Neural progenitor cell (in vitro differentiated cells): Measurements from ENCODE around the gene ACBD3. TPM values are rescaled to one million over a fixed set of nuclear protein-coding genes. Genes with fewer than 3 reads are reported as not detected.

Source experiments
- DNase-seq: peaks from one replicate; pipeline ENCODE4 v3.0.0-alpha.2; 2016; ENCODE audit warnings: low spot score
- H2AFZ ChIP-seq: fragments of 200-600 bp; sonication (generic); replicated peaks from 2 replicates; pipeline ENCODE4 v1.6.1; 2016; ENCODE audit warnings: antibody characterized with exemption
- H3F3A ChIP-seq: fragments of 200-600 bp; sonication (generic); 2 replicates; pipeline ENCODE4 v1.6.1; 2016; ENCODE audit warnings: antibody characterized with exemption, low read depth
- H3K27ac ChIP-seq: fragments of 200-600 bp; sonication (generic); 2 replicates; pipeline ENCODE4 v1.5.1; 2016; ENCODE audit warnings: mild to moderate bottlenecking
- H3K27me3 ChIP-seq: fragments of 200-600 bp; sonication (generic); 2 replicates; pipeline ENCODE4 v1.6.1; 2016; ENCODE audit warnings: mild to moderate bottlenecking, moderate library complexity
- H3K36me3 ChIP-seq: fragments of 200-600 bp; sonication (generic); 2 replicates; pipeline ENCODE4 v1.5.1; 2016
- H3K4me1 ChIP-seq: fragments of 200-600 bp; sonication (generic); 2 replicates; pipeline ENCODE4 v1.6.1; 2016; ENCODE audit warnings: mixed run types
- H3K4me2 ChIP-seq: fragments of 200-600 bp; sonication (generic); 2 replicates; pipeline ENCODE4 v1.6.1; 2016
- H3K4me3 ChIP-seq: fragments of 200-600 bp; sonication (generic); 2 replicates; pipeline ENCODE4 v1.5.1; 2016
- H3K79me2 ChIP-seq: fragments of 200-600 bp; sonication (generic); 2 replicates; pipeline ENCODE4 v1.6.1; 2016; ENCODE audit warnings: low read depth
- H3K9ac ChIP-seq: fragments of 200-600 bp; sonication (generic); 2 replicates; pipeline ENCODE4 v1.6.1; 2016
- H3K9me3 ChIP-seq: fragments of 200-600 bp; sonication (generic); 2 replicates; pipeline ENCODE4 v1.5.1; 2016; ENCODE audit warnings: low read depth
- H4K20me1 ChIP-seq: fragments of 200-600 bp; sonication (generic); 2 replicates; pipeline ENCODE4 v1.6.1; 2016; ENCODE audit warnings: low read depth
- H3K27ac Mint-ChIP-seq: 3 replicates; pipeline ENCODE4 v1.8.0; 2021; ENCODE audit warnings: mixed read lengths
- H3K27me3 Mint-ChIP-seq: 2 replicates; pipeline ENCODE4 v1.8.0; 2022; ENCODE audit warnings: low read depth, mild to moderate bottlenecking, inconsistent platforms, moderate library complexity, mixed read lengths; ENCODE audit not compliant: insufficient read depth
- H3K36me3 Mint-ChIP-seq: 3 replicates; pipeline ENCODE4 v1.8.0; 2021; ENCODE audit warnings: mixed read lengths
- H3K4me1 Mint-ChIP-seq: 3 replicates; pipeline ENCODE4 v1.8.0; 2021; ENCODE audit warnings: mixed read lengths
- H3K4me3 Mint-ChIP-seq: 3 replicates; pipeline ENCODE4 v1.8.0; 2021; ENCODE audit warnings: mild to moderate bottlenecking, moderate library complexity, mixed read lengths
- H3K9me3 Mint-ChIP-seq: 3 replicates; pipeline ENCODE4 v1.8.0; 2020; ENCODE audit warnings: mixed read lengths
- EZH2 ChIP-seq: fragments of 200-600 bp; sonication (generic); IDR thresholded peaks from 2 replicates; pipeline ENCODE4 v1.6.1; 2017; ENCODE audit warnings: antibody characterized with exemption, mild to moderate bottlenecking, moderate library complexity
- EZH2phosphoT487 ChIP-seq: fragments of 200-600 bp; sonication (generic); IDR thresholded peaks from 2 replicates; pipeline ENCODE4 v1.6.1; 2017; ENCODE audit warnings: antibody characterized with exemption
- total RNA-seq: library from RNA; depleted of rRNA; stranded (reverse); fragments of >200 nt; gene quantifications from 2 replicates; pipeline ENCODE4 v1.2.3, GENCODE V29; 2015; ENCODE audit warnings: low replicate concordance
- TF ChIP-seq, protein P1 (sequence below): fragments of 200-600 bp; sonication (generic); IDR thresholded peaks from 2 replicates; pipeline ENCODE4 v1.5.1; 2017; ENCODE audit warnings: antibody characterized with exemption, mild to moderate bottlenecking

The ACBD3 gene
- total RNA-seq, 1 donor from 2014 or later: 32.3 TPM

DNA sequence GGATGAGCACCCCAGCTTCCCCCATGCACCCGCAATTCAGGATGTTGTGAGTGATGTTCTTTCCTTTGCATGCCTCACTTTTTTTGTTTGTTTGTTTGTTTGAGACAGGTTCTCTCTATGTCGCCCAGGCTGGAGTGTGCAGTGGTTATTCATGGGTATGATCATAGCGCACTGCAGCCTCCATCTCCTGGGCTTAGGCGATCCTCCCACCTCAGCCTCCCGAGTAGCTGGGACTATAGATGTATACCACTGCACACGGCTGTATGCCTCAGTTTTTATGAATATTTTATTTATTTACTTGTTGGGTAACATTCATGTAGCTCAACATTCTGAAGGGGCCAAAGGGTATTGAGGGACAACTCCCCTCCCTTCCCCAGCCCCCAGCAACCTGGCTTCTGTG lies 69.2 kb downstream of the ACBD3 start:
- Histone ChIP-seq H3K4me1 (peaks cover 4% of the 10 kb centered on the region), H3F3A (peaks cover 36% of the 10 kb centered on the region), H3K79me2 (no peaks in the 10 kb centered on the region), H3K4me3 (no peak overlapping the region), H2AFZ (no peak overlapping the region), H3K4me2 (no peak overlapping the region), H3K27me3 (peaks cover 16% of the 10 kb centered on the region), H3K27ac (no peak overlapping the region), H3K9me3 (no peaks in the 10 kb centered on the region), H4K20me1 (no peaks in the 10 kb centered on the region), H3K36me3 (no peaks in the 10 kb centered on the region), H3K9ac (no peak overlapping the region)
- H3K4me3 Mint-ChIP-seq: no peak overlapping the region
- H3K9me3 Mint-ChIP-seq: peaks cover 2% of the 10 kb centered on the region
- peaks cover 22% of the 10 kb centered on the region for H3K4me1 Mint-ChIP-seq
- H3K36me3 Mint-ChIP-seq: no peaks in the 10 kb centered on the region
- TF ChIP-seq EZH2phosphoT487 (no peak), EZH2 (no peak)
- TF ChIP-seq, protein P1, sequence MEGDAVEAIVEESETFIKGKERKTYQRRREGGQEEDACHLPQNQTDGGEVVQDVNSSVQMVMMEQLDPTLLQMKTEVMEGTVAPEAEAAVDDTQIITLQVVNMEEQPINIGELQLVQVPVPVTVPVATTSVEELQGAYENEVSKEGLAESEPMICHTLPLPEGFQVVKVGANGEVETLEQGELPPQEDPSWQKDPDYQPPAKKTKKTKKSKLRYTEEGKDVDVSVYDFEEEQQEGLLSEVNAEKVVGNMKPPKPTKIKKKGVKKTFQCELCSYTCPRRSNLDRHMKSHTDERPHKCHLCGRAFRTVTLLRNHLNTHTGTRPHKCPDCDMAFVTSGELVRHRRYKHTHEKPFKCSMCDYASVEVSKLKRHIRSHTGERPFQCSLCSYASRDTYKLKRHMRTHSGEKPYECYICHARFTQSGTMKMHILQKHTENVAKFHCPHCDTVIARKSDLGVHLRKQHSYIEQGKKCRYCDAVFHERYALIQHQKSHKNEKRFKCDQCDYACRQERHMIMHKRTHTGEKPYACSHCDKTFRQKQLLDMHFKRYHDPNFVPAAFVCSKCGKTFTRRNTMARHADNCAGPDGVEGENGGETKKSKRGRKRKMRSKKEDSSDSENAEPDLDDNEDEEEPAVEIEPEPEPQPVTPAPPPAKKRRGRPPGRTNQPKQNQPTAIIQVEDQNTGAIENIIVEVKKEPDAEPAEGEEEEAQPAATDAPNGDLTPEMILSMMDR: no peak
- no peak for DNase-seq
- H3K27ac Mint-ChIP-seq: no peak overlapping the region
- peaks cover 16% of the 10 kb centered on the region for H3K27me3 Mint-ChIP-seq

DNA sequence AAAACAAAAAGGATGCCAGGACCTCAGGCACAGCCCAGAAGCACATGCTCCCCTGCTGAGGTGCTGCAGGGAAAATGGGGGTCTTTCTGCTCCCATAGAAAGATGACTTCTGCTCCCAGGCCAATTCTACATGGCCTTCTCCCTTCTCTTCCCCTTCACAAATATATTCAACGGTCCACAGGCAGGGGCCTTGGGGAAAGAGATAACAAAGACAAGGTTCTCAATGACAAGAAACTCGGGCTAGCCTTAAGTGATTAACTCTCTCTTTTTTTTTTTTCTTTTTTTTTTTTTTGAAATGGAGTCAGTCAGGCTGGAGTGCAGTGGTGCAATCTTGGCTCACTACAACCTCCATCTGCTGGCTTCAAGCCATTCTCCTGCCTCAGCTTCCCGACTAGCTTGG lies 69.9 kb downstream of the ACBD3 start:
- H3K36me3 ChIP-seq: no peaks in the 10 kb centered on the region
- no peak overlapping the region for H3K27ac ChIP-seq
- no peak overlapping the region for H3K27ac Mint-ChIP-seq
- no peak overlapping the region for H3K9ac ChIP-seq
- H3K4me3 ChIP-seq: no peak overlapping the region
- DNase-seq: no peak
- peaks cover 21% of the 10 kb centered on the region for H3K27me3 ChIP-seq
- peaks cover 25% of the 10 kb centered on the region for H3K4me1 Mint-ChIP-seq
- peaks cover 36% of the 10 kb centered on the region for H3F3A ChIP-seq
- H3K36me3 Mint-ChIP-seq: no peaks in the 10 kb centered on the region
- H4K20me1 ChIP-seq: no peaks in the 10 kb centered on the region
- no peaks in the 10 kb centered on the region for H3K9me3 ChIP-seq
- TF ChIP-seq EZH2phosphoT487 (no peak), EZH2 (no peak)
- TF ChIP-seq, protein P1: no peak
- H3K9me3 Mint-ChIP-seq: peaks cover 2% of the 10 kb centered on the region
- no peaks in the 10 kb centered on the region for H3K79me2 ChIP-seq
- no peak overlapping the region for H2AFZ ChIP-seq
- no peak overlapping the region for H3K4me3 Mint-ChIP-seq
- no peak overlapping the region for H3K4me2 ChIP-seq
- peaks cover 16% of the 10 kb centered on the region for H3K27me3 Mint-ChIP-seq
- peaks cover 10% of the 10 kb centered on the region for H3K4me1 ChIP-seq

DNA sequence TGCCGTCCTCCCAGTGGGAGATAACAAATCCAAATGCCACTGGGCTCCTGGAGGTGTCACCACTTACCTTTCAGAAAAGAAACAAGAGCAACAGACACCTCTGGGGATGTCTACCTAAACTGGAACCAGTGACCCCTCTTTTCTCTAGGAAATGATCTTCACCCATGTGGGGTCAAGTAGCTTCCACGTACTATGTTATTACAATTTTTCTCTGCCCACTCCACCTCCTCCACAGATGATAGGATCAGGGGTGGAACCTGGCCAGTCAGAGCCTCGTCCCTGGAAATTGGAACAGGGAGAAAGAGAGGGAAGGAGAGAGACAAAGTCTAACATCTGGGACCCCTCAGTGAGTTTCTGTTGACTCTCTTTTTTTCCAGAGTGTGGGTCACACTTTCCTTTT lies 73.9 kb downstream of the ACBD3 start:
- H3K4me1 Mint-ChIP-seq: peaks cover 30% of the 10 kb centered on the region

More for the DNA sequence above, 73.9 kb downstream of the ACBD3 start:
- no peaks in the 10 kb centered on the region for H3K79me2 ChIP-seq
- Mint-ChIP-seq H3K36me3 (no peaks in the 10 kb centered on the region), H3K4me3 (no peak overlapping the region), H3K9me3 (peaks cover 2% of the 10 kb centered on the region), H3K27ac (no peak overlapping the region), H3K27me3 (peaks cover 16% of the 10 kb centered on the region)
- DNase-seq: no peak
- no peak overlapping the region for H3K4me3 ChIP-seq
- peaks cover 5% of the 10 kb centered on the region for H4K20me1 ChIP-seq
- no peaks in the 10 kb centered on the region for H3K9me3 ChIP-seq
- peaks cover 56% of the 10 kb centered on the region for H3F3A ChIP-seq
- peak overlapping the region; percentile 74 for H3K4me2 ChIP-seq
- no peak overlapping the region for H3K9ac ChIP-seq
- H3K27me3 ChIP-seq: peaks cover 20% of the 10 kb centered on the region
- H2AFZ ChIP-seq: no peak overlapping the region
- no peaks in the 10 kb centered on the region for H3K36me3 ChIP-seq
- peaks cover 30% of the 10 kb centered on the region for H3K4me1 ChIP-seq
- H3K27ac ChIP-seq: no peak overlapping the region
- TF ChIP-seq, protein P1: no peak
- TF ChIP-seq EZH2: no peak
- TF ChIP-seq EZH2phosphoT487: no peak
